ENCODE measurements around the gene GJB2.

Gene GJB2

GRCh38 chr13:20141238-20142022 lies 51.3 kb downstream of the GJB2 start:
- no peak for DNase-seq

DNA sequence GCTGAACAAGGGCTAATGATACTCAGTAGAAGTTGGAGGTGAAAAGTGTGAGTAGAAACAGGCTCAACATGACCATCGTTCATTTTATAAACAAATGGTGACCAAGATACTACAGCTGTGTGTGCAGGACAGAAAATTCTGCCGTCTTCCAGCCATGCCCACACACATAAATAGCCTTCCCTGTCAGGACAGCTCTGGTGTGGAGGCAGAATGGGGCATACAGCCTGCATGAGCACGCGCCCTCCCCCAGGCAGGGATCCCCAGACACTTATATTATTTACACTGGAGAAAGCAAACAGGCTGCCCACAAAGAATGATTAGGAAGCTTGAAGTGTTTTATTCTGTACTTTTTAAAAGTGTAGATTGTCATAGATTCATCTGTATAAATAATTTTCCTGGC lies 52.3 kb downstream of the GJB2 start:
- no peak for DNase-seq

DNA sequence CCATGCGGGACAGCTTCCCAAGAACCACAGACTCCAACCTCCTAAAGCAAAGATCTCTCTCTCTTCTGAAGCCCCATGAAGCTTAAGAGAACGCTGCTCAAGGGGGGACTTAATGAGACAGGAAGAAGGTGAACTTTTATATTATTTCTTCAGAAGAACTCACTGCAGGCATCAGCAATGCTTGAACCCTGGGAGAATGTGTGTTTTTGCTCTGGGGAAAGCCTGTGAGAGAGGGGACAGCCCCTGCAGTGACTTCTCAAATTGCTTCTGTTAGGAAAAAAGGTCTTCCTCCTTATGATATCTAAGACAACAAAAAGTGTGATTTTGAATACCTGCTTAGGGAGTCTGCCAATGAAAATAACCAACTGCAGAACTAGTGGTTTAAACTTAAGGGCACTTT lies 54.9 kb downstream of the GJB2 start:
- no peak for DNase-seq
